Measurements from ENCODE around the gene SLC25A27.

DNA sequence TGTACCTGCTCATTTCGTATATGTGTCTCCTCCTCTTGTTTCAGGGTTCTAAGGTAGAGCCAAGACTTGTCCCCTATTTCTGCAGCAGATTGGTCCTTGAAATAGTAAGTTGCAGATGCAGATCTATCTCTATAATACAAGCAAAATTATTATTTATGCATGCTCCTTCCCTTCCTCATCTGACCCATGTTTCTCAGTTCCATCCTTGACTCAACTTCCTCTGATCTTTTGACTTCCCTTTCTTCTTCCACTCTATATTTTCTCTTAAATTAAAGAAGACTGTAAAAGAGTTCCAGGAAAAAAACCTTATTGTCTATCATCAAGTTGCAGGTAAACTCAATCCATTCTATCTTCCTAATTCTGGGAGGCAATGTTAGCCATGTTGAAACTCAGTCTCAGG is 58.7 kb downstream of the SLC25A27 start:
- TF ChIP-seq, protein P1, sequence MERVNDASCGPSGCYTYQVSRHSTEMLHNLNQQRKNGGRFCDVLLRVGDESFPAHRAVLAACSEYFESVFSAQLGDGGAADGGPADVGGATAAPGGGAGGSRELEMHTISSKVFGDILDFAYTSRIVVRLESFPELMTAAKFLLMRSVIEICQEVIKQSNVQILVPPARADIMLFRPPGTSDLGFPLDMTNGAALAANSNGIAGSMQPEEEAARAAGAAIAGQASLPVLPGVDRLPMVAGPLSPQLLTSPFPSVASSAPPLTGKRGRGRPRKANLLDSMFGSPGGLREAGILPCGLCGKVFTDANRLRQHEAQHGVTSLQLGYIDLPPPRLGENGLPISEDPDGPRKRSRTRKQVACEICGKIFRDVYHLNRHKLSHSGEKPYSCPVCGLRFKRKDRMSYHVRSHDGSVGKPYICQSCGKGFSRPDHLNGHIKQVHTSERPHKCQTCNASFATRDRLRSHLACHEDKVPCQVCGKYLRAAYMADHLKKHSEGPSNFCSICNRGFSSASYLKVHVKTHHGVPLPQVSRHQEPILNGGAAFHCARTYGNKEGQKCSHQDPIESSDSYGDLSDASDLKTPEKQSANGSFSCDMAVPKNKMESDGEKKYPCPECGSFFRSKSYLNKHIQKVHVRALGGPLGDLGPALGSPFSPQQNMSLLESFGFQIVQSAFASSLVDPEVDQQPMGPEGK (CRISPR knock-in tag; IDR thresholded peaks at IDR 0.05; ENCODE audit: borderline replicate concordance), result no peak
- TF ChIP-seq, protein P2, sequence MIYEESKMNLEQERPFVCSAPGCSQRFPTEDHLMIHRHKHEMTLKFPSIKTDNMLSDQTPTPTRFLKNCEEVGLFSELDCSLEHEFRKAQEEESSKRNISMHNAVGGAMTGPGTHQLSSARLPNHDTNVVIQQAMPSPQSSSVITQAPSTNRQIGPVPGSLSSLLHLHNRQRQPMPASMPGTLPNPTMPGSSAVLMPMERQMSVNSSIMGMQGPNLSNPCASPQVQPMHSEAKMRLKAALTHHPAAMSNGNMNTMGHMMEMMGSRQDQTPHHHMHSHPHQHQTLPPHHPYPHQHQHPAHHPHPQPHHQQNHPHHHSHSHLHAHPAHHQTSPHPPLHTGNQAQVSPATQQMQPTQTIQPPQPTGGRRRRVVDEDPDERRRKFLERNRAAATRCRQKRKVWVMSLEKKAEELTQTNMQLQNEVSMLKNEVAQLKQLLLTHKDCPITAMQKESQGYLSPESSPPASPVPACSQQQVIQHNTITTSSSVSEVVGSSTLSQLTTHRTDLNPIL (CRISPR knock-in tag; IDR thresholded peaks at IDR 0.05; ENCODE audit: low read depth), result no peak
- TF ChIP-seq RARB (CRISPR knock-in tag; IDR thresholded peaks at IDR 0.05) (no peak), TOX (CRISPR knock-in tag; IDR thresholded peaks at IDR 0.05; ENCODE audit: borderline replicate concordance) (no peak), ISL1 (CRISPR knock-in tag; IDR thresholded peaks at IDR 0.05) (no peak)
